Neural progenitor cell (in vitro differentiated cells): ENCODE measurements around the gene SLC7A6OS. TPM values are rescaled to one million over a fixed set of nuclear protein-coding genes. Genes with fewer than 3 reads are reported as not detected.

Experiments
- DNase-seq: peaks from one replicate; pipeline ENCODE4 v3.0.0-alpha.2; 2016; ENCODE audit warnings: low spot score
- H2AFZ ChIP-seq: fragments of 200-600 bp; sonication (generic); replicated peaks from 2 replicates; pipeline ENCODE4 v1.6.1; 2016; ENCODE audit warnings: antibody characterized with exemption
- H3F3A ChIP-seq: fragments of 200-600 bp; sonication (generic); 2 replicates; pipeline ENCODE4 v1.6.1; 2016; ENCODE audit warnings: antibody characterized with exemption, low read depth
- H3K27ac ChIP-seq: fragments of 200-600 bp; sonication (generic); 2 replicates; pipeline ENCODE4 v1.5.1; 2016; ENCODE audit warnings: mild to moderate bottlenecking
- H3K27me3 ChIP-seq: fragments of 200-600 bp; sonication (generic); 2 replicates; pipeline ENCODE4 v1.6.1; 2016; ENCODE audit warnings: mild to moderate bottlenecking, moderate library complexity
- H3K36me3 ChIP-seq: fragments of 200-600 bp; sonication (generic); 2 replicates; pipeline ENCODE4 v1.5.1; 2016
- H3K4me1 ChIP-seq: fragments of 200-600 bp; sonication (generic); 2 replicates; pipeline ENCODE4 v1.6.1; 2016; ENCODE audit warnings: mixed run types
- H3K4me2 ChIP-seq: fragments of 200-600 bp; sonication (generic); 2 replicates; pipeline ENCODE4 v1.6.1; 2016
- H3K4me3 ChIP-seq: fragments of 200-600 bp; sonication (generic); 2 replicates; pipeline ENCODE4 v1.5.1; 2016
- H3K79me2 ChIP-seq: fragments of 200-600 bp; sonication (generic); 2 replicates; pipeline ENCODE4 v1.6.1; 2016; ENCODE audit warnings: low read depth
- H3K9ac ChIP-seq: fragments of 200-600 bp; sonication (generic); 2 replicates; pipeline ENCODE4 v1.6.1; 2016
- H3K9me3 ChIP-seq: fragments of 200-600 bp; sonication (generic); 2 replicates; pipeline ENCODE4 v1.5.1; 2016; ENCODE audit warnings: low read depth
- H4K20me1 ChIP-seq: fragments of 200-600 bp; sonication (generic); 2 replicates; pipeline ENCODE4 v1.6.1; 2016; ENCODE audit warnings: low read depth
- H3K27ac Mint-ChIP-seq: 3 replicates; pipeline ENCODE4 v1.8.0; 2021; ENCODE audit warnings: mixed read lengths
- H3K27me3 Mint-ChIP-seq: 2 replicates; pipeline ENCODE4 v1.8.0; 2022; ENCODE audit warnings: low read depth, mild to moderate bottlenecking, inconsistent platforms, moderate library complexity, mixed read lengths; ENCODE audit not compliant: insufficient read depth
- H3K36me3 Mint-ChIP-seq: 3 replicates; pipeline ENCODE4 v1.8.0; 2021; ENCODE audit warnings: mixed read lengths
- H3K4me1 Mint-ChIP-seq: 3 replicates; pipeline ENCODE4 v1.8.0; 2021; ENCODE audit warnings: mixed read lengths
- H3K4me3 Mint-ChIP-seq: 3 replicates; pipeline ENCODE4 v1.8.0; 2021; ENCODE audit warnings: mild to moderate bottlenecking, moderate library complexity, mixed read lengths
- H3K9me3 Mint-ChIP-seq: 3 replicates; pipeline ENCODE4 v1.8.0; 2020; ENCODE audit warnings: mixed read lengths
- EZH2 ChIP-seq: fragments of 200-600 bp; sonication (generic); IDR thresholded peaks from 2 replicates; pipeline ENCODE4 v1.6.1; 2017; ENCODE audit warnings: antibody characterized with exemption, mild to moderate bottlenecking, moderate library complexity
- EZH2phosphoT487 ChIP-seq: fragments of 200-600 bp; sonication (generic); IDR thresholded peaks from 2 replicates; pipeline ENCODE4 v1.6.1; 2017; ENCODE audit warnings: antibody characterized with exemption
- total RNA-seq: library from RNA; depleted of rRNA; stranded (reverse); fragments of >200 nt; gene quantifications from 2 replicates; pipeline ENCODE4 v1.2.3, GENCODE V29; 2015; ENCODE audit warnings: low replicate concordance
- TF ChIP-seq, protein P1 (sequence below): fragments of 200-600 bp; sonication (generic); IDR thresholded peaks from 2 replicates; pipeline ENCODE4 v1.5.1; 2017; ENCODE audit warnings: antibody characterized with exemption, mild to moderate bottlenecking

SLC7A6OS gene
- total RNA-seq, 1 donor from 2014 or later: 18.7 TPM

GRCh38 chr16:68319185-68319908 is 8.6 kb upstream of the SLC7A6OS start:
- Histone ChIP-seq H2AFZ (no peak overlapping the region), H3F3A (no peaks in the 10 kb centered on the region), H3K36me3 (no peaks in the 10 kb centered on the region), H4K20me1 (no peaks in the 10 kb centered on the region), H3K9me3 (no peaks in the 10 kb centered on the region), H3K79me2 (peaks cover 1% of the 10 kb centered on the region), H3K4me1 (no peaks in the 10 kb centered on the region), H3K9ac (no peak overlapping the region), H3K27ac (no peak overlapping the region), H3K27me3 (no peaks in the 10 kb centered on the region), H3K4me3 (no peak overlapping the region), H3K4me2 (no peak overlapping the region)
- H3K27me3 Mint-ChIP-seq: peaks cover 4% of the 10 kb centered on the region
- no peak overlapping the region for H3K27ac Mint-ChIP-seq
- peaks cover 10% of the 10 kb centered on the region for H3K4me1 Mint-ChIP-seq
- H3K9me3 Mint-ChIP-seq: no peaks in the 10 kb centered on the region
- H3K36me3 Mint-ChIP-seq: peaks cover 27% of the 10 kb centered on the region
- no peak for DNase-seq
- H3K4me3 Mint-ChIP-seq: no peak overlapping the region
- TF ChIP-seq EZH2 (no peak), EZH2phosphoT487 (no peak)
- TF ChIP-seq, protein P1, sequence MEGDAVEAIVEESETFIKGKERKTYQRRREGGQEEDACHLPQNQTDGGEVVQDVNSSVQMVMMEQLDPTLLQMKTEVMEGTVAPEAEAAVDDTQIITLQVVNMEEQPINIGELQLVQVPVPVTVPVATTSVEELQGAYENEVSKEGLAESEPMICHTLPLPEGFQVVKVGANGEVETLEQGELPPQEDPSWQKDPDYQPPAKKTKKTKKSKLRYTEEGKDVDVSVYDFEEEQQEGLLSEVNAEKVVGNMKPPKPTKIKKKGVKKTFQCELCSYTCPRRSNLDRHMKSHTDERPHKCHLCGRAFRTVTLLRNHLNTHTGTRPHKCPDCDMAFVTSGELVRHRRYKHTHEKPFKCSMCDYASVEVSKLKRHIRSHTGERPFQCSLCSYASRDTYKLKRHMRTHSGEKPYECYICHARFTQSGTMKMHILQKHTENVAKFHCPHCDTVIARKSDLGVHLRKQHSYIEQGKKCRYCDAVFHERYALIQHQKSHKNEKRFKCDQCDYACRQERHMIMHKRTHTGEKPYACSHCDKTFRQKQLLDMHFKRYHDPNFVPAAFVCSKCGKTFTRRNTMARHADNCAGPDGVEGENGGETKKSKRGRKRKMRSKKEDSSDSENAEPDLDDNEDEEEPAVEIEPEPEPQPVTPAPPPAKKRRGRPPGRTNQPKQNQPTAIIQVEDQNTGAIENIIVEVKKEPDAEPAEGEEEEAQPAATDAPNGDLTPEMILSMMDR: no peak

- Histone ChIP-seq H3K9me3 (no peaks in the 10 kb centered on the region), H3F3A (peaks cover 7% of the 10 kb centered on the region), H3K4me1 (peaks cover 14% of the 10 kb centered on the region), H3K9ac (no peak overlapping the region), H3K79me2 (peaks cover 59% of the 10 kb centered on the region), H3K4me2 (no peak overlapping the region), H2AFZ (no peak overlapping the region), H4K20me1 (peaks cover 9% of the 10 kb centered on the region), H3K27me3 (no peaks in the 10 kb centered on the region), H3K36me3 (no peaks in the 10 kb centered on the region), H3K27ac (no peak overlapping the region), H3K4me3 (no peak overlapping the region)
- Mint-ChIP-seq H3K4me3 (no peak overlapping the region), H3K27me3 (peaks cover 7% of the 10 kb centered on the region), H3K9me3 (no peaks in the 10 kb centered on the region), H3K36me3 (peaks cover 10% of the 10 kb centered on the region), H3K27ac (no peak overlapping the region), H3K4me1 (peaks cover 26% of the 10 kb centered on the region)
- TF ChIP-seq, protein P1: no peak
- TF ChIP-seq EZH2 (no peak), EZH2phosphoT487 (no peak)
- DNase-seq: no peak
Observed at GRCh38 chr16:68313116-68313515, 2.4 kb upstream of the SLC7A6OS start.

- Mint-ChIP-seq H3K27me3 (peaks cover 2% of the 10 kb centered on the region), H3K36me3 (peaks cover 5% of the 10 kb centered on the region), H3K4me3 (peak overlapping the region; percentile 98), H3K4me1 (peaks cover 26% of the 10 kb centered on the region), H3K9me3 (no peaks in the 10 kb centered on the region), H3K27ac (no peak overlapping the region)
- Histone ChIP-seq H3F3A (peaks cover 7% of the 10 kb centered on the region), H3K4me2 (peak overlapping the region; percentile 93), H3K79me2 (peaks cover 71% of the 10 kb centered on the region), H3K36me3 (peaks cover 6% of the 10 kb centered on the region), H3K4me3 (peak overlapping the region; percentile 71), H3K9ac (peak overlapping the region; percentile 70), H3K9me3 (no peaks in the 10 kb centered on the region), H4K20me1 (peaks cover 13% of the 10 kb centered on the region), H3K27me3 (no peaks in the 10 kb centered on the region), H2AFZ (peak overlapping the region; percentile 80), H3K4me1 (peaks cover 14% of the 10 kb centered on the region), H3K27ac (peak overlapping the region; percentile 54)
- no peak for DNase-seq
- TF ChIP-seq, protein P1: no peak
- TF ChIP-seq EZH2 (no peak), EZH2phosphoT487 (no peak)
Observed at GRCh38 chr16:68310437-68310773, 341 bp downstream of the SLC7A6OS start.
